H9 (cell line): ENCODE data around the gene SAMD8. TPM values are rescaled to one million over a fixed set of nuclear protein-coding genes. Genes with fewer than 3 reads are reported as not detected.

Experiments
- DNase-seq: peaks from one replicate; pipeline ENCODE4 v3.0.0-alpha.2; 2017
- H2AFZ ChIP-seq: one replicate; pipeline ENCODE4 v1.6.1; 2013; ENCODE audit warnings: mild to moderate bottlenecking, low read length, control low read depth, moderate library complexity
- H2AK5ac ChIP-seq: 2 replicates; pipeline ENCODE4 v1.6.1; 2013; ENCODE audit warnings: low read length, control low read depth, mixed read lengths; ENCODE audit not compliant: insufficient read length
- H2BK120ac ChIP-seq: one replicate; pipeline ENCODE4 v1.6.1; 2013; ENCODE audit warnings: low read depth, mild to moderate bottlenecking, low read length, control low read depth, inconsistent platforms; ENCODE audit not compliant: poor library complexity, severe bottlenecking
- H2BK12ac ChIP-seq: 2 replicates; pipeline ENCODE4 v1.6.1; 2013; ENCODE audit warnings: low read length, control low read depth, mixed read lengths, low read depth; ENCODE audit not compliant: insufficient read length
- H2BK15ac ChIP-seq: 2 replicates; pipeline ENCODE4 v1.6.1; 2013; ENCODE audit warnings: low read depth, low read length, control low read depth
- H2BK20ac ChIP-seq: one replicate; pipeline ENCODE4 v1.6.1; 2013; ENCODE audit warnings: low read depth, mild to moderate bottlenecking, low read length, control low read depth, inconsistent platforms; ENCODE audit not compliant: poor library complexity, severe bottlenecking
- H2BK5ac ChIP-seq: 2 replicates; pipeline ENCODE4 v1.6.1; 2013; ENCODE audit warnings: low read length, control low read depth, mixed read lengths; ENCODE audit not compliant: insufficient read length
- H3K14ac ChIP-seq: 2 replicates; pipeline ENCODE4 v1.6.1; 2013; ENCODE audit warnings: low read length, control low read depth; ENCODE audit not compliant: insufficient read depth
- H3K18ac ChIP-seq: 2 replicates; pipeline ENCODE4 v1.6.1; 2013; ENCODE audit warnings: low read depth, mild to moderate bottlenecking, mixed read lengths, low read length, control low read depth; ENCODE audit not compliant: insufficient read length
- H3K23ac ChIP-seq: 2 replicates; pipeline ENCODE4 v1.6.1; 2013; ENCODE audit warnings: low read length, control low read depth, mixed read lengths, low read depth; ENCODE audit not compliant: insufficient read length
- H3K23me2 ChIP-seq: 2 replicates; pipeline ENCODE4 v1.6.1; 2013; ENCODE audit warnings: low read depth, mild to moderate bottlenecking, mixed read lengths, low read length, control low read depth; ENCODE audit not compliant: insufficient read length, poor library complexity, severe bottlenecking
- H3K27ac ChIP-seq: 2 replicates; pipeline ENCODE4 v1.5.1; 2013; ENCODE audit warnings: low read length, control low read depth, mixed read lengths, low read depth; ENCODE audit not compliant: insufficient read length
- H3K27me3 ChIP-seq: 2 replicates; pipeline ENCODE4 v1.6.1; 2013; ENCODE audit warnings: low read length, control low read depth, inconsistent platforms; ENCODE audit not compliant: insufficient read depth
- H3K4ac ChIP-seq: 2 replicates; pipeline ENCODE4 v1.6.1; 2013; ENCODE audit warnings: low read depth, mild to moderate bottlenecking, control low read depth, inconsistent platforms, low read length, moderate library complexity
- H3K4me1 ChIP-seq: 2 replicates; pipeline ENCODE4 v1.6.1; 2013; ENCODE audit warnings: low read length, control low read depth, inconsistent platforms; ENCODE audit not compliant: insufficient read depth
- H3K4me2 ChIP-seq: 2 replicates; pipeline ENCODE4 v1.6.1; 2013; ENCODE audit warnings: low read length, control low read depth, mixed read lengths; ENCODE audit not compliant: insufficient read length, insufficient read depth
- H3K56ac ChIP-seq: 2 replicates; pipeline ENCODE4 v1.6.1; 2013; ENCODE audit warnings: low read depth, mild to moderate bottlenecking, mixed read lengths, low read length, control low read depth; ENCODE audit not compliant: insufficient read length
- H3K79me1 ChIP-seq: 2 replicates; pipeline ENCODE4 v1.6.1; 2013; ENCODE audit warnings: low read depth, mild to moderate bottlenecking, moderate library complexity, low read length, control low read depth, inconsistent platforms; ENCODE audit not compliant: insufficient read depth, poor library complexity, severe bottlenecking
- H3K79me2 ChIP-seq: 2 replicates; pipeline ENCODE4 v1.6.1; 2013; ENCODE audit warnings: low read length, control low read depth, inconsistent platforms; ENCODE audit not compliant: insufficient read depth
- H3K9ac ChIP-seq: 2 replicates; pipeline ENCODE4 v1.6.1; 2013; ENCODE audit warnings: low read length, control low read depth, mixed read lengths; ENCODE audit not compliant: insufficient read length; ENCODE audit errors: extremely low read depth
- H3K9me3 ChIP-seq: one replicate; pipeline ENCODE4 v1.6.1; 2013; ENCODE audit warnings: low read depth, low read length, inconsistent platforms; ENCODE audit not compliant: control insufficient read depth
- H3T11ph ChIP-seq: one replicate; pipeline ENCODE4 v1.6.1; 2013; ENCODE audit warnings: mild to moderate bottlenecking, low read length, control low read depth, inconsistent platforms
- H4K20me1 ChIP-seq: one replicate; pipeline ENCODE4 v1.6.1; 2013; ENCODE audit not compliant: control insufficient read depth, insufficient read length, insufficient read depth
- H4K5ac ChIP-seq: 2 replicates; pipeline ENCODE4 v1.6.1; 2013; ENCODE audit warnings: low read depth, mild to moderate bottlenecking, mixed read lengths, low read length, control low read depth; ENCODE audit not compliant: insufficient read length
- H4K8ac ChIP-seq: replicated peaks from 2 replicates; pipeline ENCODE4 v1.6.1; 2013; ENCODE audit warnings: low read length, control low read depth, mixed read lengths, low read depth; ENCODE audit not compliant: insufficient read length
- H4K91ac ChIP-seq: 2 replicates; pipeline ENCODE4 v1.6.1; 2013; ENCODE audit warnings: low read depth, mild to moderate bottlenecking, moderate library complexity, mixed read lengths, low read length, control low read depth; ENCODE audit not compliant: insufficient read length
- H3K27ac Mint-ChIP-seq, 3 experiments: 2 replicates in 2 of 3; 3 replicates in 1 of 3; pipeline ENCODE4 v1.8.0; 2020 to 2021; ENCODE audit warnings: mixed read lengths in 3 of 3, mild to moderate bottlenecking in 1 of 3, moderate library complexity in 1 of 3
- H3K27me3 Mint-ChIP-seq: 2 replicates; pipeline ENCODE4 v1.8.0; 2021; ENCODE audit warnings: low read depth, mild to moderate bottlenecking, moderate library complexity, mixed read lengths
- H3K36me3 Mint-ChIP-seq, 3 experiments: 2 replicates in 2 of 3; 3 replicates in 1 of 3; pipeline ENCODE4 v1.8.0; 2020 to 2021; ENCODE audit warnings: low read depth in 3 of 3, mixed read lengths in 3 of 3; ENCODE audit not compliant: insufficient read depth in 1 of 3
- H3K4me1 Mint-ChIP-seq, 2 experiments: 2 replicates each; pipeline ENCODE4 v1.8.0; 2020; ENCODE audit warnings: mixed read lengths in 2 of 2
- H3K4me3 Mint-ChIP-seq, 2 experiments: 2 replicates in 1 of 2; 3 replicates in 1 of 2; pipeline ENCODE4 v1.8.0; 2020 to 2021; ENCODE audit warnings: mild to moderate bottlenecking in 2 of 2, mixed read lengths in 2 of 2, moderate library complexity in 1 of 2
- H3K9me3 Mint-ChIP-seq, 2 experiments: 2 replicates in 1 of 2; 3 replicates in 1 of 2; pipeline ENCODE4 v1.8.0; 2020; ENCODE audit warnings: mild to moderate bottlenecking in 2 of 2, mixed read lengths in 2 of 2, moderate library complexity in 1 of 2
- CTCF ChIP-seq: fragments of 200-600 bp; sonication (generic); conservative IDR thresholded peaks from 3 replicates; pipeline ENCODE4 v1.8.0; 2021; ENCODE audit warnings: antibody characterized with exemption, mild to moderate bottlenecking
- WGBS: extraction: QIAGEN DNeasy Blood & Tissue Kit; methylation state at CpG from one replicate; pipeline ENCODE4 v1.1.7; 2013; ENCODE audit warnings: missing lambda C conversion rate, low lambda C conversion rate, mixed read lengths; ENCODE audit not compliant: insufficient read length; ENCODE audit errors: extremely low coverage; 5-methylcytosine and 5-hydroxymethylcytosine counted together
- total RNA-seq: library from RNA; stranded (reverse); gene quantifications from 2 replicates; pipeline ENCODE4 v1.2.1, GENCODE V29; 2021

The SAMD8 gene
- total RNA-seq, 1 experiment from 2014 or later: 18.8 TPM

- no peak overlapping the region for H3K4me3 Mint-ChIP-seq
- H2BK15ac ChIP-seq: no peak overlapping the region
- no peak overlapping the region for H3K23ac ChIP-seq
Measured at GRCh38 chr10:75095631-75096030, 15.8 kb upstream of the SAMD8 start.

More at GRCh38 chr10:75095631-75096030, 15.8 kb upstream of the SAMD8 start:
- Histone ChIP-seq H3K18ac (no peak overlapping the region), H2BK20ac (no peak overlapping the region), H4K8ac (no peak overlapping the region), H3K79me1 (no peaks in the 10 kb centered on the region), H3K9ac (no peak overlapping the region), H4K20me1 (no peaks in the 10 kb centered on the region), H4K91ac (no peak overlapping the region), H2BK5ac (no peak overlapping the region), H3K27ac (no peak overlapping the region), H2BK12ac (no peak overlapping the region), H2AFZ (no peak overlapping the region), H3K4ac (no peak overlapping the region), H3K79me2 (no peaks in the 10 kb centered on the region), H3K4me1 (peaks cover 2% of the 10 kb centered on the region; the same call in 1 of the 2 replicates), H3K56ac (no peak overlapping the region), H3K4me2 (no peak overlapping the region), H3K9me3 (no peaks in the 10 kb centered on the region), H4K5ac (no peak overlapping the region), H3K14ac (no peak overlapping the region), H3K27me3 (no peaks in the 10 kb centered on the region), H3T11ph (no peak overlapping the region), H3K23me2 (no peaks in the 10 kb centered on the region), H2BK120ac (no peak overlapping the region), H2AK5ac (no peak overlapping the region)
- H3K4me1 Mint-ChIP-seq: peaks cover 6 to 9% of the 10 kb centered on the region in 2 experiments
- no peak for TF ChIP-seq CTCF
- DNase-seq: no peak
- H3K27me3 Mint-ChIP-seq: no peaks in the 10 kb centered on the region
- H3K9me3 Mint-ChIP-seq: no peaks in the 10 kb centered on the region; a peak in 1 of 5 replicates
- H3K27ac Mint-ChIP-seq: no peak overlapping the region; a peak in 1 of 7 replicates
- WGBS: no CpG with 5 or more reads among the region's 14 CpGs
- no peaks in the 10 kb centered on the region for H3K36me3 Mint-ChIP-seq
